GM21360 (cell line): ENCODE data around the gene HSD17B7.

Source experiments
- ATAC-seq: cut with Tn5 transposase; IDR thresholded peaks from one replicate; pipeline ENCODE4 v1.9.1; 2021; ENCODE audit warnings: mild to moderate bottlenecking, moderate library complexity; ENCODE audit not compliant: unreplicated experiment

HSD17B7 gene

GRCh38 chr1:162855461-162856150, 65.1 kb downstream of the HSD17B7 start:
- ATAC-seq, result no peak

- no peak for ATAC-seq
Observed at GRCh38 chr1:162856260-162856659, 65.8 kb downstream of the HSD17B7 start.

- ATAC-seq, result no peak
Observed at GRCh38 chr1:162857850-162858249, 67.3 kb downstream of the HSD17B7 start.

GRCh38 chr1:162859191-162859590, 68.7 kb downstream of the HSD17B7 start:
- no peak for ATAC-seq

- ATAC-seq, result no peak
Observed at GRCh38 chr1:162861101-162861500, 70.6 kb downstream of the HSD17B7 start, which contains the start of gene CCDC190. CCDC190 (minus strand) TSS chr1:162861175; CDS start chr1:162859646, 1,529 bp downstream.

- no peak for ATAC-seq
Observed at GRCh38 chr1:162861625-162862024, 71.1 kb downstream of the HSD17B7 start.
